NCI-H146 (cell line): Measurements from ENCODE around the gene CDC14A.
A peak's percentile ranks its signal among the peaks of the same experiment; 100 is the strongest.
"Not testable (repeated sequence)": the region's sequence is repeated elsewhere in the genome, so short reads cannot be mapped to it uniquely, and the experiment has no call there.

Experiments
- DNase-seq: peaks from one replicate; lab custom pipeline; 2025; lab: John Stamatoyannopoulos, UW

Gene CDC14A

DNA sequence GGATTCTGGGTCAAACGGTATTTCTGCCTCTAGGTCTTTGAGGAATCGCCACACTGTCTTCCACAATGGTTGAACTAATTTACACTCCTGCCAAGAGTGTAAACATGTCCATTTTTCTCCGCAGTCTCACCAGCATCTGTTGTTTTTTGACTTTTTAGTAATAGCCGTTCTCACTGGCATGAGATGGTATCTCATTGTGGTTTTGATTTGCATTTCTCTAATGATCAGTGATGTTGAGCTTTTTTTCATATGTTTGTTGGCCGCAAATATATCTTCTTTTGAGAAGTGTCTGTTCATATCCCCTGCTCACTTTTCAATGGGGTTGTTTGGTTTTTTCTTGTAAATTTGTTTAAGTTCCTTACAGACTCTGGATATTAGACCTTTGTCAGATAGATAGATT lies 53.6 kb downstream of the CDC14A start:
- DNase-seq = not testable (repeated sequence)

DNA sequence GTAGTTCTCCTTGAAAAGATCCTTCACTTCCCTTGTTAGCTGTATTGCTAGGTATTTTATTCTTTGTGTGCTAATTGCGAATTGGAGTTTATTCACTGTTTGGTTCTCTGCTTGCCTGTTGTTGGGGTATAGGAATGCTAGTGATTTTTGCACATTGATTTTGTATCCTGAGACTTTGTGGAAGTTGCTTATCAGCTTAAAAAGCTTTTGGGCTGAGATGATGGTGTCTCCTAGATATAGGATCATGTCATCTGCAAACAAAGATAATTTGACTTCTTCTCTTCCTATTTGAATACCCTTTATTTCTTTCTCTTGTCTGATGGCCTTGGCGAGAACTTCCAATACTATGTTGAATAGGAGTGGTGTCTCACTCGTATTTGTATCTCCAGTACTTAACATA lies 55.1 kb downstream of the CDC14A start:
- DNase-seq = not testable (repeated sequence)

DNA sequence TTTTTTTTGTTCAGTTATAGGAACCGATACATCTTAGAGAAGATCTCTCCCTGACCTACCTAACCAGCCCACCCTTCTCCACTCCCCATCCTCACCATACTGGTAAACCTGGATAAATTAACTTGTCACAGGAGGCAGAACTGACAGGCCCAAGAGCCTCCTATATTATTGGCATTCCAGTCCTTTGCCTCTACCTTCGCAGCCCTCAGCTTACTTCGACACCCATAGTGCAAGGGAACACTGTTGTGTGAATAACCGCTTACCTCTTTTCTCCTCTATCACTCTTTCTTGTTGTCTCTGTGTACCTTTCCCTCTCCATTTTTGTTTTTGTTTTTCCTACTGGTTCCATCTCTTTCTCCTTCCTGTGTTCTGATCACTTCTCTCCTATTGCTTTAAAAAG lies 58.7 kb downstream of the CDC14A start:
- no peak for DNase-seq

DNA sequence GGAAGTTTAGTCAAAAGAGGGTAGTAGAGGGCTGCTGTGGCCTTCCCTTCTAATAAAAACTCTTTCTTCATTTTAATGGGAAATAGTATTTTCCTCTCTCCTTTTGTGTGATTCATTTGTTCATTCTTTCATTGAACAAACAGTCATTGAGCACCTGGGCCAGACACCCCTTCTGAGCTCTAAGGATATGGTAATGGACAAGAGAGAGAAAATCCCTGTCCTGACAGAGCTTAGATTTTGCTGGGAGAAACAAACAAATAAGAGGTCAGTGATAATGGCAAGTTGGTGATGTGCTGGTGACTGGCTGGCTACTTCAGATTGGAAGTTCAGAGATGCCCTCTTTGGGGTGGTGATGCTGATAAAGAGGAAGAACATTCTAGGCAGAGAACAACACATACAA lies 59.3 kb downstream of the CDC14A start:
- no peak for DNase-seq

DNA sequence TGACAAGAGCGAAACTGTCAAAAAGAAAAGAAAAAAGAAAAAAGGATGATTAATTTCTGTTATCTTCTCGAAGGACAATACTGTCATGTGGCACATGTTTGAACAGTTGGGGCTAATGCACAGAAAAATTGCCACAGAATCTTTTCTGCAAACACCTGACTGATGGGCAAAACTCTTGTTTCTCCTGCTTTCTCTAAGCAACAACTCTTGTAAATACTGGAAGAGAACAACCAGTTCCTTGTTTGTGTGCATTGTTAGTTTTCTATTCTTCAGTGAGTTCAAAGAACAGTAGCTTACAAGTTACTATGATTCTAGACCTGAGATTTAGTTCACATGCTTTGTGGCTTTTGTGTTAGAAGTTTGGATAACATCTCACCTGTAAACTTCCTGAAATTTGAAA lies 60.7 kb downstream of the CDC14A start:
- DNase-seq = peak; percentile 35

DNA sequence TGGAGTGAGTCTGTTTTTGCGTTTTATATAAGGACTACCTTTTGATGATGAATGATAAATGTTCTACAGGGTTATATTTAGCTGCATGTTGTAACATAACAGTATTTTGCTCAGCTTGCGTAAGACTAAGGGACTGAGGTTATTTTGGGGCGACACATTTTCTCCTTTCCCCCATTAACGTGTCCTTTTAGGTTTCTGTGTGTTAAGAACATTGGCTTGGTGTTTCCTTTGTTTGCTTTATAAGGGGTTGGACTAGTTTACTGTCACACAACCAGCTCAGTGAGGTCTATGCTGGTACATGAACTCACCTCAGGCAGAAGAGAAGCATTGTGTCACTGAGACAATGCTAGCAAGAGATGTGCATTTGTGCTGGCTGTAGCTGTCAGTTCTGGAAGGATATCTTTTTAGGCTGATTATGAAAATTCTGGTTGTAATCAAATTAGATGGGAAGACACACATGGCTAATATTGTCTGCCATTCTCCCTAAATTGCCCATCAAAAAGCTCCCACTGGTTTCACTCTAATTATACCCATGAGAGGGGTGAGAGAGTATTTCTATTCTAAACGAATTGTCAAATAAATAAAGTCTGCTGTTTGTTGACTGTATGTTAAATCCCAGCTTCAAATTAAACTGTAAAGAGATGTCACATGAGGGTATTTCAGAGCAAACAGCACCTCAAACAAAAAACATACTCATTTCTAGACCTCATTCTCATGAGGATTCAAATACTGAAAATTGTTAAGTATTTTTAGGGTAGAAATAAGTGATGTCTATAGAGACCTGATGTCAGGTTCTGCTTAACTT lies 62.6 kb downstream of the CDC14A start:
- peak; percentile 25 for DNase-seq

DNA sequence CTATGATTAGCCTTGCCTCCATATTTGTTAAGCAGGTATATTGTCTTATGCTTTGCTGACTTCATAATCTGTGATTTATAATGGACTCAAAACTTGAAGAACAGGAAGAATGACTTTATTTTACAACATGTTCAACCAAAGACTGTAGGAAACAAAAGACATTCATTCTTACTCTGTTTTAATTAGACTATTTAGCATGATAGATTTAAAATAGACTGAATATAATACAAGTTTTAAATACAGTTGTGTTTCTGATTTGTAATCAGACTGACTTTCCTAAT lies 63.1 kb downstream of the CDC14A start:
- no peak for DNase-seq

DNA sequence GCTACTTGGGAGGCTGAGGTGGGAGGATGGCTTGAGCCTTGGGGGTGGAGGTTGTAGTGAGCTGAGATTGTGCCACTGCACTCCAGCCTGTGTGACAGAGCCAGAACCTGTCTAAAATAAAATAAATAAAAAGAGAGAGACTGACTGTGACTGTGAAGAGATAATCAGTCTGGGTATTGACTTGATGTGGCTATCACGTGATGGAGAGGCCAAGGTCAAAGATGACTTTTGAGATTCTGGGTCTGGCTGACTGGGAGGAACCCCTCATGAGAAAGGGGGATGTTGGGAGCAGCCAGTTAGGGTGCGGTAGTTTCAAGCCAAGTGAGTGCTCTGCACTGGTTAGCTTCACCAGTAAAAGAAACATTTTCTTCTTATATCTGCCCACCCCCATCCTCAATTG lies 66.8 kb downstream of the CDC14A start:
- no peak for DNase-seq

DNA sequence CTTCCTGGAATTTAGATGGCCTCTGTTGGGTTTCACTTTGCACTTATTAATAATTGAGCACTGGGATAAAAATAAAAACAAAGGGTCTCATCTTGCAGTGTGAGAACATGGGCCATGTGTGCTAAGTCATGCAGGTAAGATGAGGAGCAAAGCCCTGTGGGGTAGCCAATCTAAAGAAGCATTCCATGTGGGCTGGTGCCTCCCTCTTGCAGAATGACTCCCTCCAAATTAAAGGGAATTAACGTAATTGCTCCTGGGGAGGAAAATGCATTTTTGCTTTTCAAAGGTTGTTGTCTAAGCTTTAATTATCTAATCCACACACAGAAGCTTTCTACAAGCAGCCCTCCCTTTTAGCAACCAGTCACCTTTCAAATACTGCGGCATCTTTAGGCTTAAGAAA lies 69.8 kb downstream of the CDC14A start:
- peak; percentile 17 for DNase-seq

DNA sequence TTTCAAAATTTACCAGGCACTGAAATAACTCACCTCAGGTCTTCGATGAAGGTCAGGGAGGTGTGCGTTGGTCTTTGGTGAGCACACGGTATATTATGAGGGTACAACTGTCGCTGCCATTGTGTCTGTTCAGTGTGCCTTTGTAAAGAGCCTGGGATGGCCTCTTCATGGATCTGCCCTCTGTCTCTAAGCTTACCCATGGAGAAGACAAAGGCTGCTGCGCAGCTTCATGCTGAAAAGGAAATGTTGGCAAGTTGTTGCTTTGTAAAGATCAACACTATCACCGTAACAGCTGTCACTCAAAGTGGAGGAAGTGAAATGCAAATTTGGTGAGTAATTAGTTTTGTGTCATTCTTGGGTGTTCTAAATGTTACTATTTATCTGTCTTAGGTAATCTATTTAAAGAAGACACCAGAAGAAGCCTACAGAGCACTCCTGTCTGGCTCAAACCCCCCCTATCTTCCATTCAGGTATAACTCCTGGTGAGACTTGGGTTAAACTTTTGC lies 71.6 kb downstream of the CDC14A start:
- no peak for DNase-seq

DNA sequence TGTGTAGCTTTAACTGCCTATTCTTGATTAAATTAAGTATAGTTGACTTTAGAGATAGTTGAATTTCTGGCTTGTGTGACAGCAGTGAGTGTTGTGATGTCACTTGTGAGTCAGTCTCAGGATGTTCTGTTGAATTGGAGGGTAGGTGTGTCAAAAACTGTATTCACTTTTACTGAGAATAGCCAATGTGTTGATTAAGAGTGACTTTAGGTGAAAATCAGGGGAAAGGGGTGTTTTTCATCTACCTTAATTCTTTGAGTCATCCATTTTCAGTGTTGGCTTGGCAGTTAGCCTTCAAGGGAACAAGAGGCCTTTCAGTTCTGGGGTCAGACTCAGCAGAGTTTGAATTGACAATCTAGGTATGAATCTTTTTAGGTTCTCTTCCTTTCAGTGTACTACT lies 75.9 kb downstream of the CDC14A start:
- no peak for DNase-seq

DNA sequence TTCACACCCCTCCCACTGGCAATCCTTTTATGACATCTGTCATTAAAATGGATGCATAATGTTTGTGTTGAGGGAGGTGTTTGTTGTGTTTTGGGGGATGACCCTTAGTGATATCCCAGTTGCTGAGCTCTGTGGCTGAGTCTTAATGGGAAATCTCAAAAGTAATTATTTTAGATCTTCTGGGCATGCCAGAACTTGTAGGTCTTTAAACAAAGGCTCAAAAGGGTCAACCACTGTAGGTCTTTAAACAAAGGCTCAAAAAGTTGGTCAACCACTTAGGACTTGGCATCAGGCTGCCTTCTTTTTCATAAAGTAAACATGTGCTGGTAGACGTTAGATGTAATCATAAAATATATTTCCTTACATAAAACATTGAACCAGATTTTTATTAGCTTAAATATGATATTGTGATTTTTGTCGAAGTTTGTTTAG lies 78.0 kb downstream of the CDC14A start:
- DNase-seq = no peak

DNA sequence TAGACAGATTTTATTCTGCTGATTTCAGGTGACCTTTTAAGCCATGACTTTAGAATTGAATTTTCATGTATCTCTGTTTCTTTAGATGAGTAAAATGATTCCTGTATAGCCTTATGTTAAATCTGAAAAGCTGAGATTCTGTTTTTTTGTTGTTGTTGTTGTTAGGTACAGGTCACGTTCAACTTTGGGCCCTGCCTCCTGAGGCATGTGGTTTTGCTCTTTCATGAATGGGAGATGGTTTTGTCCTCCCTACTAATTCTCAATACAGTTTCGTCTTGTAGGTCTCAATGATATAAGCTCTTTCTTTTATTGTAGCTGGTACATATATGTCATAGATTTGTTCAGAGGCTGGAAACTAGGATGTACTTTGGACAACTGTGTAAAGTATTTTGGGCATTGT lies 79.6 kb downstream of the CDC14A start:
- DNase-seq = no peak

DNA sequence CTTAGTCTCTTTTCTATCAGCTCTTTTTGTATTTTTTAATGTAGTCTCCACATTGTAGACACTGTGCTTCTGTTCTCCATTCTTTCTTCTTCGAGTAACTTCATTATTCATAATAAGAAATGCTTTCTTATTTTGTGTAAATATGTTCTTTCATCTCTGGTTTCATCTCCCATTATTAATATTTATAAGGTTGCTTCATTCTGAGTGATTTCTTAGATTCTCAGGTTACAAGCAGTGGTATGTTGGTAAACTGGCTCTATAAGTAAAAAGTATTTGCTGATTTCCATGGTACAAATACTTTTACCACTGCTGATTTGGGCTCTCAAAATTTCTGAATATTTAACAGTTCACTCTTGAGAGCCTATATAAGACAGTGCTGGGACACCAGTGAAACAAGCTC lies 81.3 kb downstream of the CDC14A start:
- DNase-seq = no peak

DNA sequence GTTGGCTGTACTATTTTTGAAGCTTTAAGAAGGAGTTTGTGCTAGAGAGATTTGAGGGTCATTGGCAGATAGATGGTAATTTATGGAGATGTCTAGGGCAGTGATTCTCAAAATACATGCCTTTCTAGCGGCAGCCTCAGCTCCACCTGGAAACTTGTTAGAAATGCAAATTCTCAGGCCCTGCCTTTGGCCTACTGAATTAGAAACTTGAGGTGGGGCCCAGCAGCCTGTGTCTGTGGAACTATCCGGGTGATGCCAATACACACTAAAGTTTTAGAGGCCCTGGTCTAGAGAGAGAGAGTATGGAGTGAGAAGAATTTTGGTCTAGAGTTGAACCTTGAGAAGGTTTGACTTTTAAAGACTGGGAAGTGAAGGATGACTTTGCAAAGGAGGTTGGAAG lies 82.5 kb downstream of the CDC14A start:
- DNase-seq = no peak

DNA sequence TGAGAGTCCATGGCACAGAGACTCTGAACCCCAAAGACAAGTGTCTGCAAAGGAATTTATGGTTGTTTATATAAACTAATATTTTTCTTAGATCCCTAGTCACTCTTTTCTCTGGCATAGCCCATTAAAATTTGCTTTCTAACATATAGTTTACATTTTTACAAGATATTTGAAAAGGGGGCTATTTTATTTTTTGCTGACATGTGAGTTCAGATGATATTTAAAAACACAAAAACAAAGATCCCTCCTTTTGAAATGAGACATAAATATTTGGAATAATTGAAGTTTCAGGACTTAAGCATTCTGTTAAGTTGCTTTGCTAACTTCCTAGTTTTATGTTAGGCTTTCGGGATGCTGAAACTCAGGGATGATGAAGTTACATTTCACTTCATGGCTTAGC lies 86.1 kb downstream of the CDC14A start:
- DNase-seq = no peak

DNA sequence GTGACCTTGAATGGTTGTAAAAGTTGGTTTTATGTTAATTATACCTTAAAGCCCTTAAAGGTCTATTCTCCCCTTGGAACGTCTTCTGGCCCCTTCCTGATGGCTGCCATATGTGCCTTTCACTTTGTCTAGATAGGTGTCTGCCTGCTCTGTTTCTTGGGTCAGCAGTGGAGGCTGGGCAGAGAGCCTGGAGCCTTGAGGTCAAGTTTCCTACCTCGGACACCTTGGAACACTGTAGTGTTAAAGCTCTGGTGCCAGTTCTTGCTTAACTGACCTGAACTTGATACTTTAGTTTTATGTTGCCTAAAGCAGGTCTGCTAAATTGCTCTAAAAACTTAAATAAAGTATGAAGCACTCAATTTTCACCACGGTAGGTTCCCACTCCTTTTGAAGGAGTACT lies 86.5 kb downstream of the CDC14A start:
- no peak for DNase-seq

DNA sequence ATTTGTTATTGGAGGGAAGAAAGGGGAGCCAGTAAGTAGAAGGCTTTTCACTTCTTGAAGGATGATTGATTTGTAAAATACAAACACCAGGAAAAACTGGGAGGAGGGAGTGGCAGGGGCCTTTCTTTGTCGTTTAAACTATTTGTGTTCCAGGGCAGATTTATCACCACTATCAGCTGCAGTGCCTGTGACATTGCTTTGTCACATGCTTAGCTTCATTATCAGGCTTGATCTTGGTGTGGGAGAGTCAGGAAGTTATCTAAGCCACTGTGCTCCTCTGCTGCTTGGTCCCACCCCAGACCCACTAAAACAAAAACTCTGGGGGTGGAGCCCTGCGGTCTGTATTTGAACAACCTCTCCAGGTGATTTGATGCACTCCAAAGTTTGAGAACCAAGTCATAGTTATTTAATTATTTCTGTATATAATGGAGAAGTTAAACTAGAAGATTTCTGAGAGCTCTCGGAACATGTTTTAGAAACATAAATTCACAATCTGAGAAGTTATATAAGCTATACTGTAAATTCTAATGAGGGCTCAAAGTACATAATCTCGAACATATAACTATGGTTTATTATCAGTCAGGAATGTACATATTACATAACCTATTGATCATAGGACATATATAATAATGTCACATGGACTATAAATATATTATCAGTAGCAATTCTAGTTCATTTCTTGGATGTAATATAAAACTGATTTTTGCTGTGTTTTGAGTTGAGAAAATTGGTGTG lies 87.9 kb downstream of the CDC14A start:
- peak; percentile 53 for DNase-seq

DNA sequence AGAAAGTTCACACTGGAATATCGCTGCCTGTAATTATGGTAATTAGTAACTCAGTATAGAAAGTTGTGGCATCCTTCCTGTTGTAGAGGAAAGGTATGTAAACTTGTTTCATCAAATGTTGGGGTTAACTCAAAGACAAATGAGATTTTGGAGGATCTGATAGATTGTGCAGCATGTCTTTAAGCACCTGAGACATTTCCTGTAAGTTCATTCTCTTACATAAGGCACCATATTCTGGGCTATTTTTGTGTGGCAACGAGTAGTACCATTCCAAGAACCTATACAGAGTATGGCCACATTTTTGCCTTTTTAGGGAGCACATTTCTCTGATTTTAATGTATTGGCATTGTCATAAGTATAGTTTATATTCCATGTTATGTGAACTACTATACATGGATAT lies 88.8 kb downstream of the CDC14A start:
- no peak for DNase-seq

DNA sequence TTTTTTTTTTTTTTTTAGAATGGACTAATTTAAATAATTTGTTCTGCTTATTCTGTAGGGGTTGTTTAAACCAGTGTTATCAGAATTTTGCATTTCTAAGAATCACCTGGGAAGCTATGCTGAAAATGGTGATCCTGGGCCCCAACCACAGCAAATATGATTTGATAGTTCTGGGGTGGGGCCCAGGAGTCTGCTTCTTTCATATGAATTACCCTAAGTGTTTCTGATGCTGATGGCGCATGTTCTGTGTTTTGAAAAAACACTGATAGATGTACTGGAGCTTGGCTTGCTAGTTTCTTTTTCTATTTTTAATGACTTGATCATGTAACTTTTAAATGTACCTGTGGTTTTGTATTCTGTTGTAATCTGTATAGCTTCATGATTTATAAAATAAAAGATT lies 89.3 kb downstream of the CDC14A start:
- DNase-seq = no peak

DNA sequence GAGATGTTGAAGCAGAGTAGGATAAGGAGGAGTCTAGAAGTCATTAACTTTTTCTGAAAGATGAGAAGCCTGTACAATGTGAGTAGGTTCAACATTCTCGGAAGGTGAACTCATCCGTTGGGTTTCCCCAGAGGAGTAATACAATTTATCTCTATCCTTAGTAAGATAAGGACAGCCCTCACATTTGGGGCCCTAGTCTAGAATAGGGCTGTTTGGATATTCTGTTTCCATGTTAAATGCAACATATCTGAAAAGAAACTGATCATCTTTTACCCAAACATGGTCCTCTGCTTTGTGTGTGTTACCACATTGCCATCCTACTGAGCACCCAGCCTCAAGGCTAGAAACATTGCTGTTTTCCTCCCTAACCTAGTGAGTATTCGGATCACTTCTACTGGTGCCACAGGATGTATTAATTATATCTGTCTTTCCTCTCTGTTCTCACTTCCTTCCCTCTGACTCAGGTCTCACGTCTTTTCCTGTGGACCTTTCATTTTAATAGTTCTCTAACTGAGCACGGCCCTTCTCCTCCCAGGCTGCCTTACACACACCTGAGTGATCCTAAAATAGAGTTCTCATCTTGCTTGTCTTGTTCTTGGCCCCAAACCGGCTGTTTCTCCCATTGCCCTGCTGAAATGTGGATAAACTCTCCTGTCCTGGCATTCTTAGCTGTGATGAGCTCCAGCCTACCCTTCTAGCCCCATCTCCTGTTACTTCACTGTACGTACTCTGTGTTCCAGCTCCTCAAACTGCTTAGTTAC lies 91.7 kb downstream of the CDC14A start:
- DNase-seq = no peak

DNA sequence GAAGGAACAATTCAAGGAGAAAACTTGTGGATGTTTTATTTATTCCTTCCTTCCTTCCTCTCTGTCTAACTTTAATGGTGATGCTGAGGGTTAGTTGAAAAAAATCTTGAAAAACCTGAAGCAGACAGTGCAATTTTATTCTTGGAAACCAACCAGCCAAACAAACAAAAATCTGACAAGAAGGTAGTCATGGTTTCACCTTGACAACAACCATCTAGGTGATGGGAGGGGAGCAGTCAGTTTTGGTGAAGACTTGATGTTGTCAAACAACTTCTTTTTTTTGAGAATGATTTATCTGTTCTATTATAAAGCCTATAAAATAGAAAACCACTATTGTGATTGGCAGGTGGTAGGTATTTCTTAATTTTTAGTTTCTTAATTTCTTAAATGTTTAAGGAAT lies 93.3 kb downstream of the CDC14A start:
- peak; percentile 4 for DNase-seq

DNA sequence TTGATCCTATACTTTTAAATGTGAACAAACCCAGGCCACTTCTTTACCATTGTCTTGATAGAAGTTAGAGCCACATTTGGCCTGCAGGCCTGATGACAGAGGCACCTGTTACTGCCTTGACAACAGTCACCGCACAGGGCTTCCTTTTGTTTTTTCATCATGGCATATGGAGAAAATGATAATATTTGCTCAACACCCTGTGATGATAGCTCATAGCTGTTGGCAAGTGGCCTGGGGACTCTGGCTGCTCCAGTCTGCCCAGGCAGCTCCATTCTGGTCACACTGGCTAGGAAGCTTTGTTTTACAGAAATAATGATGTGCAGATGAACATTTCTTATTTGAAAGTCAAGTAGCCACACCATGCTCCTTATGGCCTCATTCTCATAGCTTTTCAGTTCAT lies 96.1 kb downstream of the CDC14A start:
- DNase-seq = peak; percentile 92
